Measurements from ENCODE around the gene ATAD3B.

GRCh38 chr1:1438531-1439381 is 32.8 kb upstream of the ATAD3B start:
- TF ChIP-seq, protein P1, sequence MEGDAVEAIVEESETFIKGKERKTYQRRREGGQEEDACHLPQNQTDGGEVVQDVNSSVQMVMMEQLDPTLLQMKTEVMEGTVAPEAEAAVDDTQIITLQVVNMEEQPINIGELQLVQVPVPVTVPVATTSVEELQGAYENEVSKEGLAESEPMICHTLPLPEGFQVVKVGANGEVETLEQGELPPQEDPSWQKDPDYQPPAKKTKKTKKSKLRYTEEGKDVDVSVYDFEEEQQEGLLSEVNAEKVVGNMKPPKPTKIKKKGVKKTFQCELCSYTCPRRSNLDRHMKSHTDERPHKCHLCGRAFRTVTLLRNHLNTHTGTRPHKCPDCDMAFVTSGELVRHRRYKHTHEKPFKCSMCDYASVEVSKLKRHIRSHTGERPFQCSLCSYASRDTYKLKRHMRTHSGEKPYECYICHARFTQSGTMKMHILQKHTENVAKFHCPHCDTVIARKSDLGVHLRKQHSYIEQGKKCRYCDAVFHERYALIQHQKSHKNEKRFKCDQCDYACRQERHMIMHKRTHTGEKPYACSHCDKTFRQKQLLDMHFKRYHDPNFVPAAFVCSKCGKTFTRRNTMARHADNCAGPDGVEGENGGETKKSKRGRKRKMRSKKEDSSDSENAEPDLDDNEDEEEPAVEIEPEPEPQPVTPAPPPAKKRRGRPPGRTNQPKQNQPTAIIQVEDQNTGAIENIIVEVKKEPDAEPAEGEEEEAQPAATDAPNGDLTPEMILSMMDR (IDR thresholded peaks at IDR 0.05), result no peak
- no peak for TF ChIP-seq POLR2A (IDR thresholded peaks at IDR 0.05)
